ENCODE measurements around the gene KIAA1549. TPM values are rescaled to one million over a fixed set of nuclear protein-coding genes. Genes with fewer than 3 reads are reported as not detected.

KIAA1549 gene
- total and polyA plus RNA-seq, 2 of the 4 experiments (the other 2 are of a cell fraction) = 1.3 to 3.3 TPM

- POLR2A ChIA-PET (ENCODE audit: unreplicated experiment) = no interaction called here
- dilution Hi-C loops (cut with HindIII; ENCODE audit: low sequenced_read_pairs, unreplicated experiment) = no loop called here
- H3K4me1 ChIP-seq (ENCODE audit: control insufficient read depth, insufficient read depth, low read length) = no peaks in the 10 kb centered on the region
These were observed 14.0 kb downstream of the KIAA1549 start for GRCh38 chr7:138967159-138967558.

More at GRCh38 chr7:138967159-138967558, 14.0 kb downstream of the KIAA1549 start:
- Histone ChIP-seq H3K4me2 (ENCODE audit: low read depth, low read length) (no peak overlapping the region), H3K56ac (ENCODE audit: extremely low read depth, insufficient read depth, low read length) (no peak overlapping the region), H4K91ac (ENCODE audit: insufficient read depth, low read depth, low read length) (no peak overlapping the region), H3K23ac (ENCODE audit: low read depth, low read length) (no peak overlapping the region), H2BK20ac (ENCODE audit: low read depth, low read length) (no peak overlapping the region), H3K4ac (ENCODE audit: low read depth, low read length) (no peak overlapping the region), H3K9me3 (ENCODE audit: control insufficient read depth, insufficient read depth, low read length) (no peaks in the 10 kb centered on the region), H3K79me1 (ENCODE audit: low read depth in 1 of 2, low read length in 2 of 2) (peaks cover 12 to 24% of the 10 kb centered on the region in 2 experiments; a peak in 3 of 4 replicates), H3K27ac (ENCODE audit: insufficient read depth, low read length) (no peak overlapping the region), H3K14ac (replicated peaks; ENCODE audit: low read depth, low read length) (no peak overlapping the region), H2BK15ac (ENCODE audit: low read depth, low read length) (no peak overlapping the region), H2AK9ac (replicated peaks; ENCODE audit: low read depth, low read length, poor library complexity) (no peak overlapping the region), H2BK120ac (ENCODE audit: low read depth, low read length) (no peak overlapping the region), H2AK5ac (ENCODE audit: low read depth, low read length) (no peak overlapping the region), H4K5ac (ENCODE audit: low read depth, low read length) (no peak overlapping the region), H2BK5ac (ENCODE audit: low read depth, low read length, poor library complexity, severe bottlenecking) (no peak overlapping the region), H3K36me3 (ENCODE audit: control insufficient read depth, insufficient read depth, low read length) (no peaks in the 10 kb centered on the region), H3K27me3 (ENCODE audit: control insufficient read depth, insufficient read depth, low read length) (no peaks in the 10 kb centered on the region), H3K9me1 (ENCODE audit: insufficient read depth, low read length) (0 out of 2 replicates have a peak, but pooled peaks cover 3% of the 10 kb centered on the region), H3K9ac (ENCODE audit: low read depth, low read length) (no peak overlapping the region), H3K4me3 (ENCODE audit: insufficient read depth, low read depth, low read length) (no peak overlapping the region), H4K8ac (ENCODE audit: low read depth in 2 of 2, low read length in 2 of 2) (no peak overlapping the region), H2AFZ (replicated peaks; ENCODE audit: low read length, poor library complexity) (no peak overlapping the region), H3K18ac (ENCODE audit: low read depth, low read length) (no peak overlapping the region), H4K20me1 (ENCODE audit: insufficient read depth, low read length) (peaks cover 8% of the 10 kb centered on the region; the same call in 1 of the 2 replicates)
- in situ Hi-C loops (cut with MboI; ENCODE audit: low sequenced_read_pairs) (no loop called here), intact Hi-C loops (cut with micrococcal nuclease) (no loop called here)
- CTCF ChIA-PET = no interaction called here
- no CpG with 5 or more reads among the region's 4 CpGs for WGBS, 2 experiments (ENCODE audit: extremely low coverage in 2 of 2, insufficient read length in 1 of 2)
- ATAC-seq (ENCODE audit: low read depth) = no peak
- no peak for DNase-seq
- TF ChIP-seq BHLHE40 (IDR thresholded peaks at IDR 0.05; ENCODE audit: low read depth, low read length) (no peak), CTCF (conservative IDR thresholded peaks at IDR 0.05; ENCODE audit: low read depth, low read length) (no peak), MAFK (IDR thresholded peaks at IDR 0.05; ENCODE audit: low read depth, low read length) (no peak), MAZ (IDR thresholded peaks at IDR 0.05; ENCODE audit: borderline replicate concordance, low read depth, low read length) (no peak), ELK1 (IDR thresholded peaks at IDR 0.05; ENCODE audit: borderline replicate concordance, low read depth, low read length) (no peak), CHD1 (IDR thresholded peaks at IDR 0.05; ENCODE audit: low read depth, low read length) (no peak), CEBPB (IDR thresholded peaks at IDR 0.05; ENCODE audit: low read depth, low read length) (no peak), NFE2L2 (IDR thresholded peaks at IDR 0.05; ENCODE audit: low read depth, low read length) (no peak), POLR2A (IDR thresholded peaks at IDR 0.05; ENCODE audit: low read depth, low read length) (no peak), RAD21 (IDR thresholded peaks at IDR 0.05; ENCODE audit: low read length) (no peak), RCOR1 (IDR thresholded peaks at IDR 0.05; ENCODE audit: insufficient replicate concordance, low read length) (no peak), SMC3 (IDR thresholded peaks at IDR 0.05; ENCODE audit: low read depth, low read length) (no peak), MXI1 (IDR thresholded peaks at IDR 0.05; ENCODE audit: borderline replicate concordance, low read depth, low read length) (no peak), FOS (IDR thresholded peaks at IDR 0.05; ENCODE audit: low read depth, low read length) (no peak), RFX5 (IDR thresholded peaks at IDR 0.05; ENCODE audit: low read depth, low read length) (no peak)
- BruUV-seq (replicated peaks) = no TSS peak
